HepG2 (cell line): ENCODE data around the gene MPST. TPM values are rescaled to one million over a fixed set of nuclear protein-coding genes. Genes with fewer than 3 reads are reported as not detected.

Source experiments
- DNMT1 ChIP-seq: sonication (generic); formaldehyde crosslinking; IDR thresholded peaks from 2 replicates; pipeline ENCODE4 v1.5.1; 2020; ENCODE audit warnings: mild to moderate bottlenecking, missing genetic modification reagents
- EEA1 ChIP-seq: sonication (generic); formaldehyde crosslinking; IDR thresholded peaks from 2 replicates; pipeline ENCODE4 v1.5.1; 2020; ENCODE audit warnings: mild to moderate bottlenecking, missing genetic modification reagents, borderline replicate concordance
- FLYWCH1 ChIP-seq: sonication (generic); formaldehyde crosslinking; IDR thresholded peaks from 2 replicates; pipeline ENCODE4 v1.8.1; 2023; ENCODE audit warnings: mild to moderate bottlenecking, missing genetic modification reagents
- MEIS1 ChIP-seq: sonication (generic); formaldehyde crosslinking; IDR thresholded peaks from 2 replicates; pipeline ENCODE4 v1.9.0; 2021; ENCODE audit warnings: mild to moderate bottlenecking, missing genetic modification reagents, moderate library complexity, borderline replicate concordance
- MTF2 ChIP-seq: sonication (generic); formaldehyde crosslinking; IDR thresholded peaks from 2 replicates; pipeline ENCODE4 v1.5.0; 2020; ENCODE audit warnings: missing genetic modification reagents, borderline replicate concordance
- MXD4 ChIP-seq: IDR thresholded peaks from 2 replicates; pipeline ENCODE4 v1.6.1; 2016; ENCODE audit warnings: mild to moderate bottlenecking, missing biosample characterization, missing genetic modification reagents
- NFAT5 ChIP-seq: sonication (generic); formaldehyde crosslinking; IDR thresholded peaks from 2 replicates; pipeline ENCODE4 v1.4.0; 2020; ENCODE audit warnings: missing genetic modification reagents
- PPARG ChIP-seq: conservative IDR thresholded peaks from 2 replicates; pipeline ENCODE4 v1.6.1; 2016; ENCODE audit warnings: missing biosample characterization, missing genetic modification reagents
- RXRB ChIP-seq: IDR thresholded peaks from 2 replicates; pipeline ENCODE4 v1.6.1; 2016; ENCODE audit warnings: borderline replicate concordance, missing genetic modification reagents, missing compliant biosample characterization
- SOX6 ChIP-seq, 2 experiments: fragments of 450-650 bp in 1 of 2; sonication (generic) in 1 of 2; formaldehyde crosslinking in 1 of 2; IDR thresholded peaks; 2 replicates each; pipeline versions ENCODE4 v1.4.0 to v1.6.1; 2017 to 2020; ENCODE audit warnings: antibody characterized with exemption in 1 of 2, mild to moderate bottlenecking in 1 of 2, missing genetic modification reagents in 1 of 2
- USF2 ChIP-seq, 2 experiments: sonication (generic) in 1 of 2; formaldehyde crosslinking in 1 of 2; IDR thresholded peaks; 2 replicates each; pipeline versions ENCODE4 v1.5.1 to v1.6.1; 2011 to 2020; ENCODE audit warnings: borderline replicate concordance in 1 of 2, low read depth in 1 of 2, low read length in 1 of 2, mild to moderate bottlenecking in 1 of 2, missing genetic modification reagents in 1 of 2, moderate library complexity in 1 of 2
- ZC3H4 ChIP-seq: sonication (generic); formaldehyde crosslinking; IDR thresholded peaks from 2 replicates; pipeline ENCODE4 v1.4.0; 2020; ENCODE audit warnings: missing genetic modification reagents, borderline replicate concordance
- ZNF20 ChIP-seq: sonication (generic); formaldehyde crosslinking; IDR thresholded peaks from 2 replicates; pipeline ENCODE4 v1.4.0; 2020; ENCODE audit warnings: mild to moderate bottlenecking, moderate library complexity, missing genetic modification reagents
- ZNF256 ChIP-seq: sonication (generic); formaldehyde crosslinking; conservative IDR thresholded peaks from 2 replicates; pipeline ENCODE4 v1.4.0; 2020; ENCODE audit warnings: missing genetic modification reagents
- ZNF280B ChIP-seq: sonication (generic); formaldehyde crosslinking; IDR thresholded peaks from 2 replicates; pipeline ENCODE4 v1.5.0; 2020; ENCODE audit warnings: missing genetic modification reagents, mild to moderate bottlenecking, borderline replicate concordance
- ZNF503 ChIP-seq: sonication (generic); formaldehyde crosslinking; IDR thresholded peaks from 2 replicates; pipeline ENCODE4 v1.4.0; 2020; ENCODE audit warnings: missing genetic modification reagents
- polyA plus RNA-seq, 8 experiments: library from polyadenylated mRNA; depleted of rRNA in 3 of 8; stranded (reverse) in 7 of 8; unstranded in 1 of 8; fragments of >200 nt; fragmentation: Illumina TruSeq in 4 of 8; extraction: Trizol in 4 of 8; gene quantifications; 2 replicates each; pipeline versions ENCODE4 v1.2.1 to v1.2.3, GENCODE V29; 2011 to 2016; ENCODE audit warnings: low read depth in 4 of 8, missing spikeins in 1 of 8, mixed read lengths in 1 of 8; ENCODE audit not compliant: insufficient read depth in 1 of 8
- total RNA-seq, 5 experiments: library from RNA; depleted of rRNA; stranded (reverse); fragments of >200 nt; fragmentation: Illumina TruSeq; extraction: Trizol; gene quantifications; 2 replicates each; pipeline ENCODE4 v1.2.3, GENCODE V29; 2016; ENCODE audit warnings: low read depth in 1 of 5

The MPST gene
- total and polyA plus RNA-seq, 2 of the 13 experiments (the other 11 are each of a cell fraction or from before 2014, with no cell fraction given) = 133 to 141 TPM

GRCh38 chr22:37022483-37023337 is 3.2 kb downstream of the MPST start (continued):
- TF ChIP-seq USF2 (IDR thresholded peaks at IDR 0.05; ENCODE audit: low read depth, low read length) (no peak), USF2 (CRISPR knock-in tag; IDR thresholded peaks at IDR 0.05; ENCODE audit: borderline replicate concordance) (no peak), SOX6 (IDR thresholded peaks at IDR 0.05) (no peak), SOX6 (CRISPR knock-in tag; IDR thresholded peaks at IDR 0.05) (no peak), NFAT5 (CRISPR knock-in tag) (0 out of 2 replicates have a peak, but pooled peaks have one; percentile 43), EEA1 (CRISPR knock-in tag) (no peak), ZC3H4 (CRISPR knock-in tag) (peak; percentile 56; the same call in 1 of the 2 replicates), MTF2 (CRISPR knock-in tag) (no peak), ZNF280B (CRISPR knock-in tag) (0 out of 2 replicates have a peak, but pooled peaks have one; percentile 41), ZNF20 (no peak), ZNF503 (CRISPR knock-in tag) (no peak), DNMT1 (CRISPR knock-in tag) (no peak), MXD4 (0 out of 2 replicates have a peak, but pooled peaks have one; percentile 20), PPARG (CRISPR knock-in tag) (no peak), RXRB (no peak), MEIS1 (CRISPR knock-in tag) (no peak), ZNF256 (CRISPR knock-in tag) (no peak), FLYWCH1 (CRISPR knock-in tag) (no peak)
